DND-41 (cell line): ENCODE results near the gene NCK2.

Experiments
- CTCF ChIP-seq: IDR thresholded peaks from 2 replicates; pipeline ENCODE4 v1.5.1; 2012; ENCODE audit warnings: borderline replicate concordance, low read length, moderate library complexity, mild to moderate bottlenecking; ENCODE audit not compliant: poor library complexity, severe bottlenecking; ENCODE audit errors: extremely low read depth
- EZH2 ChIP-seq: IDR thresholded peaks from 3 replicates; pipeline ENCODE4 v1.6.1; 2012; ENCODE audit warnings: borderline replicate concordance, low read depth, mild to moderate bottlenecking, moderate library complexity, low read length, inconsistent platforms; ENCODE audit not compliant: severe bottlenecking

DNA sequence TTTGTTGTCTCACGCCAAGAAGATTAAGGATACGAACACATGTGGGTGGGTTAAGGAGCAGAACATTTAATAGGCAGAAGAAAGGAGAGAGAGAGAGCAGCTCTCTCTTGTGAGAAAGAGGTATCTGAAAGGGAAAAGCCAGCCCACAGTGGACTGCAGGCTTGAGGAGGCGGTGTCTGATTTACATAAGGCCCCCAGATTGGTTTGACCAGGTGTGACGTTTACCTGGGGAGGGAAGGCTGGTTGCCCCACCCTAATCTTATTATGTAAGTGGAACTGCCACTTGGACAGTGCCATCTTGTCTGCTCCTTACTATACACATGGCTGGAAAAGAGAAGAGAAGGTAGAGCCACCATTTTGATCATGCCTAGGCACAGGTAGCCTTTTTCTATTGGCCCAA lies 189.2 kb downstream of the NCK2 start:
- no peak for TF ChIP-seq CTCF
- TF ChIP-seq EZH2 = no peak
